Ishikawa (cell line): ENCODE data around the gene RNH1.

Experiments
- CEBPB ChIP-seq: IDR thresholded peaks from 2 replicates; pipeline ENCODE4 v1.6.1; 2012
- CREB1 ChIP-seq: IDR thresholded peaks from 2 replicates; pipeline ENCODE4 v1.6.1; 2012; ENCODE audit warnings: low read depth
- EGR1 ChIP-seq: IDR thresholded peaks from 2 replicates; pipeline ENCODE4 v1.6.1; 2012
- EP300 ChIP-seq: IDR thresholded peaks from 2 replicates; pipeline ENCODE4 v1.6.1; 2012; ENCODE audit warnings: borderline replicate concordance
- FOXM1 ChIP-seq: IDR thresholded peaks from 2 replicates; pipeline ENCODE4 v1.6.1; 2012; ENCODE audit warnings: low read depth, borderline replicate concordance
- MAX ChIP-seq: IDR thresholded peaks from 2 replicates; pipeline ENCODE4 v1.6.1; 2012
- NFIC ChIP-seq: IDR thresholded peaks from 2 replicates; pipeline ENCODE4 v1.6.1; 2012
- RAD21 ChIP-seq: IDR thresholded peaks from 2 replicates; pipeline ENCODE4 v1.6.1; 2012; ENCODE audit warnings: low read depth
- REST ChIP-seq: IDR thresholded peaks from 2 replicates; pipeline ENCODE4 v1.6.1; 2012; ENCODE audit warnings: low read depth, mild to moderate bottlenecking
- TAF1 ChIP-seq: IDR thresholded peaks from 2 replicates; pipeline ENCODE4 v1.6.1; 2012; ENCODE audit warnings: low read depth, mild to moderate bottlenecking
- TCF12 ChIP-seq: IDR thresholded peaks from 2 replicates; pipeline ENCODE4 v1.6.1; 2012; ENCODE audit warnings: low read depth
- TEAD4 ChIP-seq: IDR thresholded peaks from 2 replicates; pipeline ENCODE4 v1.6.1; 2012
- YY1 ChIP-seq: IDR thresholded peaks from 2 replicates; pipeline ENCODE4 v1.6.1; 2012; ENCODE audit warnings: low read depth
- ZBTB7A ChIP-seq: IDR thresholded peaks from 2 replicates; pipeline ENCODE4 v1.6.1; 2012; ENCODE audit warnings: low read depth
- TF ChIP-seq, protein P1 (sequence below): IDR thresholded peaks from 2 replicates; pipeline ENCODE4 v1.6.1; 2012

The RNH1 gene

GRCh38 chr11:530960-531831 lies 24.2 kb upstream of the RNH1 start:
- TF ChIP-seq EP300 = no peak
- TF ChIP-seq CREB1 = no peak
- no peak for TF ChIP-seq RAD21
- TF ChIP-seq REST = no peak
- TF ChIP-seq, protein P1, sequence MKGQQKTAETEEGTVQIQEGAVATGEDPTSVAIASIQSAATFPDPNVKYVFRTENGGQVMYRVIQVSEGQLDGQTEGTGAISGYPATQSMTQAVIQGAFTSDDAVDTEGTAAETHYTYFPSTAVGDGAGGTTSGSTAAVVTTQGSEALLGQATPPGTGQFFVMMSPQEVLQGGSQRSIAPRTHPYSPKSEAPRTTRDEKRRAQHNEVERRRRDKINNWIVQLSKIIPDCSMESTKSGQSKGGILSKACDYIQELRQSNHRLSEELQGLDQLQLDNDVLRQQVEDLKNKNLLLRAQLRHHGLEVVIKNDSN = no peak
- no peak for TF ChIP-seq FOXM1
- no peak for TF ChIP-seq ZBTB7A
- no peak for TF ChIP-seq TEAD4

DNA sequence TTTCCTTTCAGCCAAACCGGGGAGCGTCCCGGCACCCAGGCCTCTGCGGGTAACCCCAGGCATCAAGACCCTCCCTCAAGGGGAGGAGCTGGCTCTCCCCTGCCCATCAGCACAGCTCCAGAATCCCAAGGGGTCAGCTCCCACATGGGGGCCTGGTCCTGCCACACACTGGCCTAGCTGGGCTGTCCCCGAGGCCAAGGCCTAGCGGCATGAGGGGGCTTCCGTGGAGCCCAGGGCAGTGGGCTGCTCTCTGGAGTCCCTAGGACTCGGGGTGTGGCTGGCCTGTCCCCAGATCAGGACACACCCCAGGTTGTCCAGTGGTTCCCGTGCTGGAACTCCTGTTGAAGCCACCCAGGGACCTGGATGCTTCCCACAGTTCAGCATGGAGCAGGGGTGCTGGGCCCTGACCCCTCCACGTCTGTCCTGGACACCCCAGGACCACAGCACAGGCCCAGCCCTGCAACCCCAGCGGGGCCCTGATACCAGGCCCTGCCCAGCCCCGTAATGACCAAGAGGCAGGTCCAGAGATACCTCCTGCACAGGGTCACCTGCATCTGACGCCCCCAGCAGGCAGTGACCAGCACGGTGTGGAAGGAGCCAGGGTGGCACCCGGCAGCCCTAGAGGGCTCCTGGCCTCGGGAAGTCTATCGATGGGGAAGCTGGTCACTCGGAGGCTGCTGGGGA lies 22.8 kb upstream of the RNH1 start:
- TF ChIP-seq CREB1 (no peak), CEBPB (no peak), NFIC (no peak), TCF12 (no peak), EP300 (no peak), FOXM1 (no peak), ZBTB7A (no peak), YY1 (no peak), MAX (no peak), TAF1 (no peak), TEAD4 (no peak), REST (no peak), RAD21 (no peak), EGR1 (no peak)
- TF ChIP-seq, protein P1 = no peak

DNA sequence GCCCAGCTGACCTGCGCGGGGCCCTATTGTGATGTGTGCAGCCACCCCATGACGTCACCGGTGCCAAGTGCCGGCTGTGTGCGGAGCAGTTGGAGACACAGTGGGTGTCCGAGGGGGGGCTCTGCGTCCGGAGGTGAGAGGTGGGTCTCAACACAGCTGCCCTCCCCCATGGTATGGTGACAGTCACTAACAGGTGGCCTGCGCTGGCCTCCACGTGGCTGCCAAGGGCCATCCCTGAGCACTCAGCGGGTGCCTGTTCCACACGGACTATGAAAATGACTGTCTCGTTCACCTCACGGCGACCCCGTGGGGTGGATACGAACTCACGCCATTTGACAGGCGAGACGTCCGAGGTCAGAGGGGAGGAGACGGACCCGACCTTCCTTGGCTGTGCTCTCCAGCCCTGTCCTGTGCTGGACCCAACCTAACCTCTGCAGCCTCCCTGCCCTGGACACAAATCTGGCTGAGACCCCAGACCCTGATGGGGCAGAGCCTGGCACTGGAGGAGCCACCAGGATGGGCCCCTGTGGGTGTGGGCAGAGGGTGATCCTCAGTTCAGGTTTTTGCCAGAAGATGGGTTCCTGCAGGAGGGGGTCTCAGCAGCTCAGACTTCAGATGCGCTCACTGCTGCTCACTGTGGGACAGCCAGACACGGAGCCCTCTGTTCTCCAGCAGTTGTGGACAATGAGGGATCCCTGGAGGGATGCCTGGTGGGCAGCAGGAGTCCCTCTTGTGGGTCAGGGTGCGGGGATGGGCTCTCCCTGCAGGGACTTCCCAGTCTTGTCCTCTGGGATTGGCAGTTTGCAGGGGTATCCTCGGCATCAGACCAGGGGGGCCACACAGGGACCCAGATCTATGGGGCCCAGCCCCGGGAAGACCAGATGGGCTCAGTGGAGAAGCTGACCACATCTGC lies 22.0 kb upstream of the RNH1 start:
- TF ChIP-seq YY1 = no peak
- TF ChIP-seq CEBPB = no peak
- no peak for TF ChIP-seq TCF12
- no peak for TF ChIP-seq ZBTB7A
- no peak for TF ChIP-seq MAX
- no peak for TF ChIP-seq FOXM1

- TF ChIP-seq NFIC = no peak
- no peak for TF ChIP-seq TAF1
- TF ChIP-seq FOXM1 = no peak
- TF ChIP-seq, protein P1 = no peak
- no peak for TF ChIP-seq REST
- TF ChIP-seq CEBPB = no peak
- TF ChIP-seq ZBTB7A = no peak
- no peak for TF ChIP-seq TCF12
- no peak for TF ChIP-seq EP300
These were observed 21.2 kb upstream of the RNH1 start for GRCh38 chr11:528166-528814.
